Mesendoderm (in vitro differentiated cells): Measurements from ENCODE around the gene LRRC23.
A peak's percentile ranks its signal among the peaks of the same experiment; 100 is the strongest.
"Not testable (repeated sequence)": the region's sequence is repeated elsewhere in the genome, so short reads cannot be mapped to it uniquely, and the experiment has no call there.

Experiments used
- DNase-seq: peaks from one replicate; pipeline ENCODE4 v3.0.0; 2013
- H2AK5ac ChIP-seq: 2 replicates; pipeline ENCODE4 v1.6.1; 2013; ENCODE audit warnings: low read length, inconsistent platforms
- H2BK120ac ChIP-seq: 2 replicates; pipeline ENCODE4 v1.6.1; 2013; ENCODE audit warnings: low read depth, mild to moderate bottlenecking, low read length, moderate library complexity, mixed read lengths
- H2BK15ac ChIP-seq: replicated peaks from 2 replicates; pipeline ENCODE4 v1.6.1; 2013; ENCODE audit warnings: low read depth, mild to moderate bottlenecking, moderate library complexity
- H2BK5ac ChIP-seq: 2 replicates; pipeline ENCODE4 v1.6.1; 2013; ENCODE audit warnings: low read length, inconsistent platforms
- H3K18ac ChIP-seq: 2 replicates; pipeline ENCODE4 v1.6.1; 2013; ENCODE audit warnings: mild to moderate bottlenecking, low read length, mixed read lengths
- H3K23ac ChIP-seq: one replicate; pipeline ENCODE4 v1.6.1; 2013; ENCODE audit warnings: low read length
- H3K27ac ChIP-seq: 2 replicates; pipeline ENCODE4 v1.5.1; 2013; ENCODE audit warnings: low read depth, mild to moderate bottlenecking, inconsistent platforms, low read length, moderate library complexity
- H3K27me3 ChIP-seq: 2 replicates; pipeline ENCODE4 v1.6.1; 2013; ENCODE audit warnings: low read length, control low read depth, mild to moderate bottlenecking, inconsistent platforms; ENCODE audit not compliant: insufficient read depth, poor library complexity
- H3K36me3 ChIP-seq: 2 replicates; pipeline ENCODE4 v1.6.1; 2013; ENCODE audit warnings: low read length, inconsistent platforms; ENCODE audit not compliant: control insufficient read depth, insufficient read depth
- H3K4ac ChIP-seq: one replicate; pipeline ENCODE4 v1.6.1; 2013; ENCODE audit warnings: low read depth, mild to moderate bottlenecking, low read length, moderate library complexity
- H3K4me1 ChIP-seq: 2 replicates; pipeline ENCODE4 v1.6.1; 2013; ENCODE audit warnings: low read depth, low read length, inconsistent platforms; ENCODE audit not compliant: control insufficient read depth
- H3K4me2 ChIP-seq: 2 replicates; pipeline ENCODE4 v1.6.1; 2013; ENCODE audit warnings: low read length
- H3K4me3 ChIP-seq: 2 replicates; pipeline ENCODE4 v1.5.1; 2013; ENCODE audit warnings: mild to moderate bottlenecking, low read length
- H3K56ac ChIP-seq: one replicate; pipeline ENCODE4 v1.6.1; 2013; ENCODE audit warnings: low read length
- H3K79me1 ChIP-seq: 2 replicates; pipeline ENCODE4 v1.6.1; 2013; ENCODE audit warnings: low read length, inconsistent platforms
- H3K79me2 ChIP-seq: 2 replicates; pipeline ENCODE4 v1.6.1; 2013; ENCODE audit warnings: mild to moderate bottlenecking, low read length; ENCODE audit not compliant: control insufficient read depth, insufficient read depth
- H3K9ac ChIP-seq: 2 replicates; pipeline ENCODE4 v1.6.1; 2013; ENCODE audit warnings: low read length, inconsistent platforms
- H4K5ac ChIP-seq: one replicate; pipeline ENCODE4 v1.6.1; 2013; ENCODE audit warnings: low read length
- H4K8ac ChIP-seq: one replicate; pipeline ENCODE4 v1.6.1; 2013; ENCODE audit warnings: low read depth, mild to moderate bottlenecking, control low read depth, low read length, moderate library complexity
- WGBS: extraction: QIAGEN DNeasy Blood & Tissue Kit; methylation state at CpG from one replicate; pipeline ENCODE4 v1.1.7; 2013; ENCODE audit warnings: low lambda C conversion rate, missing lambda C conversion rate; ENCODE audit not compliant: insufficient coverage; ENCODE audit errors: extremely low coverage; 5-methylcytosine and 5-hydroxymethylcytosine counted together

The LRRC23 gene

DNA sequence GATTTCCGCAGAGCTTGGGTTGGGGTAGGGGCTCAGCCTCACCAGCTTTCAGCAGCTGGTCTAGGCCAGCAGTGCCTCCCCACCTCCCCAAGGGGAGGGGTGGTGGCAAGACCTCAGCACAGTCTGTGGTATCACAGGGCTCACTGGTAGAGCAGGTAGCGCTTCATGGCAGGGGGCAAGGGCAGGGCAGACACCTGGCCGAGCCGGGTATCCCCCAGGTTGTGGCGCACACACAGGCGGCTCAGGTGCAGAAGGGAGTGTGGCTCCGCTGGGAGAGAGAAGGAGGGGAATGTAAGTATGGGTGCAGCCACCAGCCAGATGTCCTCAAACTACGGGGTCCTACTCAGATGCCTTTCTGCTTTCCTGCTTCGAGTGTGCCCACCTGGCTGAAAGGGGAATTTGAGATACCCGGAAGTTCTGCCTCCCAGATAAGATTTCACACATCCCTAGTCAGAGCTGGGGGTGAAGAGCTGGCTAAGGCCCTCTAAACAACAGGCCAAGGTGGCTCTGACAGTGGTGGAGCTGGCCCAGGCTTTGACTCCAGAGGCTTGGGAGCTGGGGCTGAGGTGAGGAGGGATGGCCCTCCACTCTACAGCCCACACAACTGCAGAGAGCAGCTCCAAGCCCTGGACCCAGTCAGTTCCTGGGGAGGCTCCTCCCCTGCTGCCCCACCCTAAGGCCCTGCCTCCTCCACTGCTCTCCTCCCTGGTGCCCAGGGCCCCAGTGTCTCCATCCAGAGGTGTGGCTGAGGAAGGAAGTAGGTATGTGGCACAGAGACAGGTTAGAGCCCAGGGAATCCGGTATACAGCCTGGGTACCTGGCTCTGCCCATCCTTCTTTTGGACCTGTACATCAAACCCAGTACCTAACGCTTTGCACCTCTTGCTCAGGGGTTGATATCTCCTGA lies 33.3 kb upstream of the LRRC23 start:
- Histone ChIP-seq H3K27me3 (no peaks in the 10 kb centered on the region), H3K56ac (peak overlapping the region; percentile 94), H3K18ac (no peak overlapping the region), H3K36me3 (peaks cover 6% of the 10 kb centered on the region), H3K27ac (no peak overlapping the region), H2BK15ac (no peak overlapping the region), H3K79me1 (peaks cover 16% of the 10 kb centered on the region), H2BK120ac (no peak overlapping the region), H3K4me2 (peak overlapping the region; percentile 55), H3K4me1 (peaks cover 5% of the 10 kb centered on the region), H2AK5ac (no peak overlapping the region), H2BK5ac (peak overlapping the region; percentile 43), H3K4ac (no peak overlapping the region), H3K4me3 (peak overlapping the region; percentile 72), H4K5ac (no peak overlapping the region), H3K79me2 (peaks cover 19% of the 10 kb centered on the region), H3K23ac (no peak overlapping the region), H3K9ac (peak overlapping the region; percentile 98), H4K8ac (no peak overlapping the region)
- peak; percentile 53 for DNase-seq
- no CpG with 5 or more reads among the region's 12 CpGs for WGBS

DNA sequence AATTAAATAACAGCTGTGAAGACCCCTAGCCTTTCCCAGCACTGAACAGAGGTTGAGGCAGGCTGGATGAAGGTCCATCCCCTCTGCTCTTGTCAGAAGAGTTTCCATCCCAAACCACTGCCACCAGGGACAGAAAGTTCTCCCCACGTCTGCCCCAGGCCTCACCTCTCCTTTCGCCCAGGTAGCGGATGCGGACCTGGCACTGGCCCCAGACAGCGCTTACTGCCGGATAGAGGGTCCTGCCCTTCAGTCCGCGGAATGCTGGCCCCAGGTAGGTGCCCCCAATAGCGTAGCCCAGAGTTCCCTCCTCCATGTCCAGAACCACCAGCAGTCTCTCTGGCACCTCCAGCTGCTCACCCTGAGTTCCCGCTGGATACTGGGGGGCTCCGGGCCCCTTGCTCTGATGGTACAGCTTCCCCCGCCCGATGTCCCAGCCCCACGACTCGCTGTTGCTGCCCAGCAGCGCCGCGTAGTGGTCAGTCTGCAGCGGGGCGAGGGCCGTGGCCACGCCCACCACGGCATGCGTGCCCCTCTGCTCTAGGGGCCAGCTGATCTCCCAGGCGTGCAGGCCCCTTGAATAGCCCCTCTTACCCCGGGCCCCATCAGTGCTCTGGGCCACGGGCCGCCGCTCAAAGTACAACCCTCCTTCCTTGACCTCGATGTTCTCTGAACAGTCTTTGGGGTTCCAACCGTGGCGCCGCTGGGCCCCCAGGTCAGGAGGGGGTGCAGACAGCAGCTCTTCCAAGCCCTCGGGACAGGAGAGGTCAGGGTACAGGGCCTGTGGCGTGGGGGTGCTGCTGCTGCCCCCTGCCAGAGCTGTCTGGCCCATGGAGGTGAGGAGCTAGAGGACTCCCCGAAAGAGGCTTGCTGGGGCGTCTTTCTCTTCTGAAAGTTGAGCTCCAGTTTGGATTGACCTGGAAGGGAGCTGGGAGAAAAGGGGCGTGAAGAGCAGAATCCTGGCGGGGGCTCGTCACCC lies 32.3 kb upstream of the LRRC23 start:
- Histone ChIP-seq H2BK5ac (peak overlapping the region; percentile 69), H3K36me3 (peaks cover 6% of the 10 kb centered on the region), H3K79me2 (peaks cover 19% of the 10 kb centered on the region), H3K79me1 (peaks cover 16% of the 10 kb centered on the region), H3K4me2 (peak overlapping the region; percentile 81), H2BK15ac (no peak overlapping the region), H3K4me1 (peaks cover 1% of the 10 kb centered on the region), H3K9ac (peak overlapping the region; percentile 98), H3K27ac (peak overlapping the region; percentile 66), H2BK120ac (no peak overlapping the region), H2AK5ac (no peak overlapping the region), H3K18ac (peak overlapping the region; percentile 70), H3K4me3 (peak overlapping the region; percentile 82), H3K23ac (peak overlapping the region; percentile 69), H4K5ac (no peak overlapping the region), H3K4ac (peak overlapping the region; percentile 75), H3K27me3 (no peaks in the 10 kb centered on the region), H3K56ac (peak overlapping the region; percentile 94), H4K8ac (no peak overlapping the region)
- no CpG with 5 or more reads among the region's 40 CpGs for WGBS
- DNase-seq = peak; percentile 86

DNA sequence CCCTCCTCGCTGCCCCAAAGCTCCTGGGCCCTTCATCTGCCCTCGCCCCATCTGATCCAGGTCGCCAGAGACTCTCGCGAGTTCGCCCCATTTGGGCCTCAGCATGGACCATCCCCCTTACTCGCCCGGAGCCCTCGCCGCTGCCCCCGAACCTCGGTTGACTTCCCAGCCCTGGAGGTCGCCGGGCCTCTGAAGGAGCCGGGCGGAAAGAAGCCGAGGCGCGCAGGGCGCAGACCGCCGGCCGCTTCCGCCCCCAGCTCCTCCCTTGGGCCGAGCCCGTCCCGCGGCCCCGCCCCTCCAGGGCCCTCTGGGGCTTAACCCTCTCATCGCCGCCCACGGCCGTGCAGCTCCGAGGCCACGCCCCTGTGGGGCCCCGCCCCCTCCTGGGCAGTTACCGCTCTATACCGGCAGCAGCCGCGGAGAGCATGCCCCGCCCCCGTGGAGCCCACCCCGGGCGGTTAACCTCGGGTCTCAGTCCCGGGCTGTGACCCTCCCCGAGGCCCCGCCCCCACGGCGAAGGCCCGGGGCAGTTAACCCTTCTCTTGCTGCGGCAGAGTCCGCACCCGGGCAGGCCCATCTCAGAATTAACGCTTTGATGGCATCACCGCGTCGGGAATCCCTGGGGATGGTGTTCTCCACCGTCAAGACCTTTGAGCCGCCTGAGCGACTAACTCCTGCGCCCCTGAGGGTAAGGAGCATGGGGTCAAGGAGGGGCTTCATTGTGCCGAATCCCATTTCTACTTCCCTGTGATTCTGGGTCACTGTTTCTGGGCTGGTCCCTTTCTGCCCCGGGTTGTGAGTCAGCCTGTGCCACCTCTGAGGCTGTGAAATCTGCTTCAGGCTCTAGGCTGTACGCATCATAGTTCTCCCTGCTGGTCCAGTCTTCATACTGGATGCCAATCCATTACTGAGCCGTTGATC lies 31.3 kb upstream of the LRRC23 start, which contains the start of gene SPSB2:
Gene SPSB2, minus strand, starts transcription at position 210 of the 921 bp plus-strand sequence. CDS start 402 bp downstream, outside the sequence.
- Histone ChIP-seq H3K4me3 (peak within 1 kb of the TSS; percentile 82), H3K27me3 (no peaks in the 10 kb centered on the region), H4K8ac (no peak within 1 kb of the TSS), H3K27ac (peak within 1 kb of the TSS; percentile 66), H3K36me3 (peaks cover 6% of the 10 kb centered on the region), H2AK5ac (no peak within 1 kb of the TSS), H3K4ac (peak within 1 kb of the TSS; percentile 75), H2BK5ac (peak within 1 kb of the TSS; percentile 69), H3K4me1 (peaks cover 1% of the 10 kb centered on the region), H2BK15ac (no peak within 1 kb of the TSS), H3K79me1 (peaks cover 13% of the 10 kb centered on the region), H3K4me2 (peak within 1 kb of the TSS; percentile 87), H3K9ac (peak within 1 kb of the TSS; percentile 98), H3K18ac (peak within 1 kb of the TSS; percentile 70), H3K23ac (peak within 1 kb of the TSS; percentile 69), H2BK120ac (no peak within 1 kb of the TSS), H3K56ac (peak within 1 kb of the TSS; percentile 95), H4K5ac (no peak within 1 kb of the TSS), H3K79me2 (peaks cover 10% of the 10 kb centered on the region)
- peak; percentile 99 for DNase-seq
- no CpG with 5 or more reads among the region's 66 CpGs for WGBS

DNA sequence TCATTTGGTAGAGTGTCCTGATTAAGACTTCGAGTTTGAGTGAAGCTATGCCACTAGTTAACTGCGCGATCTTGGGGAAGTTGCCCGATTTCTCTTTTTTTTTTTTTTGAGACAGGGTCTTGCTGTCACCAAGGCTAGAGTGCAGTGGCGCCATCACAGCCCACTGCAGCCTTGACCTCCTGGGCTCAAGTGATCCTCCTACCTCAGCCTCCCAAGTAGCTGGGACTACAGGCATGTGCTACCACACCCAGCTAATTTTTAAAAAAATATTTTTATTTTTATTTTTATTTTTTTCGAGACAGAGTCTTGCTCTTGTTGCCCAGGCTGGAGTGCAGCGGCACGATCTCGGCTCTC lies 30.6 kb upstream of the LRRC23 start:
- Histone ChIP-seq H3K27ac (peak overlapping the region; percentile 42), H3K56ac (peak overlapping the region; percentile 95), H3K4me2 (peak overlapping the region; percentile 87), H3K4me3 (peak overlapping the region; percentile 73), H3K9ac (peak overlapping the region; percentile 76), H3K23ac (peak overlapping the region; percentile 2), H3K18ac (peak overlapping the region; percentile 24), H3K79me1 (peaks cover 12% of the 10 kb centered on the region)
- H4K8ac ChIP-seq, H3K79me2 ChIP-seq, DNase-seq, H2BK5ac ChIP-seq, H3K27me3 ChIP-seq, H2BK120ac ChIP-seq, H2AK5ac ChIP-seq, H3K4me1 ChIP-seq, H2BK15ac ChIP-seq, H4K5ac ChIP-seq, H3K36me3 ChIP-seq, H3K4ac ChIP-seq: not testable (repeated sequence)
- WGBS = no CpG with 5 or more reads among the region's 9 CpGs

DNA sequence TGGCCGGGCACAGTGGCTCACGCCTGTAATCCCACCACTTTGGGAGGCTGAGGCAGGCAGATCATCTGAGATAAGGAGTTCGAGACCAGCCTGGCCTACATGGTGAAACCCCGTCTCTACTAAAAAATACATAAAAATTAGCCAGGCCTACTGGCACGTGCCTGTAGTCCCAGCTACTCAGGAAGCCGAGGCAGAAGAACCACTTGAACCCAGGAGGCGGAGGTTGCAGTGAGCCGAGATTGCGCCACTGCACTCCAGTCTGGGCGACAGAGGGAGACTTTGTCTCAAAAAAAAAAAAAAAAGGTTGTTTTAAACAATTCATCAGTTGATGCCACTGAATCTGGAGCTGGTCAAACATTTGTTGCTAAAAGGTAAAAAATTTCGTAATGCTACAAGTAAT lies 24.8 kb upstream of the LRRC23 start:
- H3K18ac ChIP-seq, H4K8ac ChIP-seq, H3K79me2 ChIP-seq, H3K9ac ChIP-seq, H3K4me3 ChIP-seq, H2BK15ac ChIP-seq, H3K36me3 ChIP-seq, H3K4me2 ChIP-seq, H3K4me1 ChIP-seq, H3K79me1 ChIP-seq, H4K5ac ChIP-seq, H2AK5ac ChIP-seq, DNase-seq, H3K4ac ChIP-seq, H3K27ac ChIP-seq, H3K27me3 ChIP-seq, H3K23ac ChIP-seq, H2BK120ac ChIP-seq, H2BK5ac ChIP-seq, H3K56ac ChIP-seq: not testable (repeated sequence)
- WGBS = no CpG with 5 or more reads among the region's 11 CpGs
